Gastrocnemius medialis (tissue), 4 donors: ENCODE results near the gene FCER2. TPM values are rescaled to one million over a fixed set of nuclear protein-coding genes. Genes with fewer than 3 reads are reported as not detected.
"Not testable (repeated sequence)": the region's sequence is repeated elsewhere in the genome, so short reads cannot be mapped to it uniquely, and the experiment has no call there.

ENCODE experiments used
- ATAC-seq, 2 donors: fragments of 150-250 bp; one replicate each; pipeline ENCODE4 v1.9.1; 2016
- DNase-seq, 2 donors: peaks; one replicate each; pipeline ENCODE4 v3.0.0-alpha.2; 2019
- H3K27ac ChIP-seq, 4 donors: fragments of 200-600 bp; sonication (generic); 1 replicate in 1 of 4; 2 replicates in 3 of 4; pipeline ENCODE4 v1.5.1; 2016 to 2018; ENCODE audit warnings: mild to moderate bottlenecking in 2 of 4, moderate library complexity in 1 of 4
- H3K27me3 ChIP-seq, 3 donors: fragments of 200-600 bp; sonication (generic) in 2 of 3; 1 replicate in 1 of 3; 2 replicates in 2 of 3; pipeline versions ENCODE4 v1.5.1 to v1.6.0; 2016 to 2019; ENCODE audit warnings: mild to moderate bottlenecking in 1 of 3, moderate library complexity in 1 of 3
- H3K36me3 ChIP-seq, 2 donors: fragments of 200-600 bp; sonication (generic) in 1 of 2; one replicate each; pipeline ENCODE4 v1.5.1; 2017 to 2018
- H3K4me1 ChIP-seq, 2 donors: fragments of 200-600 bp; sonication (generic) in 1 of 2; one replicate each; pipeline ENCODE4 v1.5.1; 2016 to 2017; ENCODE audit warnings: mild to moderate bottlenecking in 2 of 2
- H3K4me3 ChIP-seq, 4 donors: fragments of 200-600 bp; sonication (generic) in 3 of 4; 1 replicate in 1 of 4; 2 replicates in 3 of 4; pipeline ENCODE4 v1.5.1; 2016 to 2019; ENCODE audit warnings: mild to moderate bottlenecking in 2 of 4
- H3K9me3 ChIP-seq, 3 donors: fragments of 200-600 bp; sonication (generic) in 2 of 3; 1 replicate in 1 of 3; 2 replicates in 2 of 3; pipeline ENCODE4 v1.5.1; 2016 to 2019
- CTCF ChIP-seq, 5 experiments: fragments of 450-650 bp in 3 of 5; fragments of 200-600 bp in 2 of 5; sonication (generic) in 2 of 5; IDR thresholded peaks in 4 of 5; conservative IDR thresholded peaks in 1 of 5; 1 replicate in 4 of 5; 2 replicates in 1 of 5; pipeline ENCODE4 v1.5.1; 2016 to 2019; ENCODE audit warnings: antibody characterized with exemption in 5 of 5, mild to moderate bottlenecking in 3 of 5, moderate library complexity in 3 of 5
- POLR2A ChIP-seq, 2 donors: fragments of 450-650 bp; IDR thresholded peaks; one replicate each; pipeline ENCODE4 v1.6.1; 2017; ENCODE audit warnings: antibody characterized with exemption in 2 of 2, mild to moderate bottlenecking in 2 of 2, moderate library complexity in 2 of 2
- in situ Hi-C, 4 donors: fragments of 200-750 bp; cut with MboI; loops; one replicate each; pipeline versions ENCODE4 v1.15.0 to v1.8.0; 2017; ENCODE audit warnings: low sequenced_read_pairs in 4 of 4
- intact Hi-C: fragments of 100-400 bp; cut with DNase I; formaldehyde crosslinking; loops from one replicate; pipeline ENCODE4 v1.15.1; 2023; ENCODE audit warnings: low total_unique reads
- total RNA-seq, 4 donors: library from RNA; depleted of rRNA; stranded (reverse); fragments of >200 nt; gene quantifications; one replicate each; pipeline versions ENCODE4 v1.1.0 to v1.2.3, GENCODE V29; 2016

Gene FCER2
- total RNA-seq, 4 donors from 2014 or later, result not detected

- DNase-seq (no peak), ATAC-seq (no peak)
- H3K9me3 ChIP-seq, result no peaks in the 10 kb centered on the region
- no peak for TF ChIP-seq POLR2A (IDR thresholded peaks at IDR 0.05)
- no peak for TF ChIP-seq CTCF (IDR thresholded peaks at IDR 0.05 in 4 of 5, conservative IDR thresholded peaks at IDR 0.05 in 1 of 5)
- H3K27me3 ChIP-seq, result peaks cover 0 to 2% (median 0%) of the 10 kb centered on the region in 3 donors
- no peak overlapping the region for H3K27ac ChIP-seq
- H3K4me1 ChIP-seq, result no peaks in the 10 kb centered on the region
- no peaks in the 10 kb centered on the region for H3K36me3 ChIP-seq
- no peak overlapping the region for H3K4me3 ChIP-seq
- in situ Hi-C loops (no loop called here), intact Hi-C loops (no loop called here)
These were observed 56.1 kb downstream of the FCER2 start for GRCh38 chr19:7645656-7646425.

GRCh38 chr19:7645163-7645562 lies 56.8 kb downstream of the FCER2 start:
- H3K36me3 ChIP-seq, result no peaks in the 10 kb centered on the region
- intact Hi-C loops, result no loop called here
- ATAC-seq (no peak), DNase-seq (no peak)
- no peaks in the 10 kb centered on the region for H3K4me1 ChIP-seq
- TF ChIP-seq CTCF (IDR thresholded peaks at IDR 0.05 in 4 of 5, conservative IDR thresholded peaks at IDR 0.05 in 1 of 5) (no peak), POLR2A (IDR thresholded peaks at IDR 0.05) (no peak)
- in situ Hi-C loops, result no loop called here
- no peak overlapping the region for H3K27ac ChIP-seq
- H3K27me3 ChIP-seq, result peaks cover 0 to 2% (median 0%) of the 10 kb centered on the region in 3 donors
- no peak overlapping the region for H3K4me3 ChIP-seq
- no peaks in the 10 kb centered on the region for H3K9me3 ChIP-seq

GRCh38 chr19:7644550-7644877 lies 57.4 kb downstream of the FCER2 start:
- no peaks in the 10 kb centered on the region for H3K9me3 ChIP-seq
- H3K4me1 ChIP-seq, result no peaks in the 10 kb centered on the region
- H3K27ac ChIP-seq, result no peak overlapping the region
- no peaks in the 10 kb centered on the region for H3K36me3 ChIP-seq
- no peak overlapping the region for H3K4me3 ChIP-seq
- no peak for TF ChIP-seq POLR2A (IDR thresholded peaks at IDR 0.05)
- TF ChIP-seq CTCF (IDR thresholded peaks at IDR 0.05 in 4 of 5, conservative IDR thresholded peaks at IDR 0.05 in 1 of 5), result no peak
- in situ Hi-C loops (no loop called here), intact Hi-C loops (no loop called here)
- DNase-seq (no peak), ATAC-seq (no peak)
- H3K27me3 ChIP-seq, result peaks cover 0 to 2% (median 0%) of the 10 kb centered on the region in 3 donors

GRCh38 chr19:7643629-7644549 lies 58.0 kb downstream of the FCER2 start:
- ATAC-seq, H3K27ac ChIP-seq, DNase-seq, intact Hi-C loops, H3K4me3 ChIP-seq, H3K9me3 ChIP-seq, in situ Hi-C loops, H3K27me3 ChIP-seq, H3K36me3 ChIP-seq, H3K4me1 ChIP-seq: not testable (repeated sequence)

- no peak overlapping the region for H3K4me3 ChIP-seq
- no peak for TF ChIP-seq POLR2A (IDR thresholded peaks at IDR 0.05)
- TF ChIP-seq CTCF (IDR thresholded peaks at IDR 0.05 in 4 of 5, conservative IDR thresholded peaks at IDR 0.05 in 1 of 5), result no peak
- H3K27me3 ChIP-seq, result peaks cover 6 to 12% (median 7%) of the 10 kb centered on the region in 3 donors
- no peak overlapping the region for H3K27ac ChIP-seq
- no peak for DNase-seq
- ATAC-seq, result no peak
- H3K36me3 ChIP-seq, result no peaks in the 10 kb centered on the region
- in situ Hi-C loops, result no loop called here
- intact Hi-C loops, result no loop called here
- no peaks in the 10 kb centered on the region for H3K4me1 ChIP-seq
- no peaks in the 10 kb centered on the region for H3K9me3 ChIP-seq
These were observed 58.9 kb downstream of the FCER2 start for GRCh38 chr19:7643031-7643415.
